GM19023 (cell line): ENCODE results near the gene SH3BP4.
"Not testable (repeated sequence)": the region's sequence is repeated elsewhere in the genome, so short reads cannot be mapped to it uniquely, and the experiment has no call there.

Source experiments
- ATAC-seq: cut with Tn5 transposase; IDR thresholded peaks from one replicate; pipeline ENCODE4 v1.9.1; 2021; ENCODE audit warnings: mild to moderate bottlenecking, moderate library complexity; ENCODE audit not compliant: unreplicated experiment

SH3BP4 gene

DNA sequence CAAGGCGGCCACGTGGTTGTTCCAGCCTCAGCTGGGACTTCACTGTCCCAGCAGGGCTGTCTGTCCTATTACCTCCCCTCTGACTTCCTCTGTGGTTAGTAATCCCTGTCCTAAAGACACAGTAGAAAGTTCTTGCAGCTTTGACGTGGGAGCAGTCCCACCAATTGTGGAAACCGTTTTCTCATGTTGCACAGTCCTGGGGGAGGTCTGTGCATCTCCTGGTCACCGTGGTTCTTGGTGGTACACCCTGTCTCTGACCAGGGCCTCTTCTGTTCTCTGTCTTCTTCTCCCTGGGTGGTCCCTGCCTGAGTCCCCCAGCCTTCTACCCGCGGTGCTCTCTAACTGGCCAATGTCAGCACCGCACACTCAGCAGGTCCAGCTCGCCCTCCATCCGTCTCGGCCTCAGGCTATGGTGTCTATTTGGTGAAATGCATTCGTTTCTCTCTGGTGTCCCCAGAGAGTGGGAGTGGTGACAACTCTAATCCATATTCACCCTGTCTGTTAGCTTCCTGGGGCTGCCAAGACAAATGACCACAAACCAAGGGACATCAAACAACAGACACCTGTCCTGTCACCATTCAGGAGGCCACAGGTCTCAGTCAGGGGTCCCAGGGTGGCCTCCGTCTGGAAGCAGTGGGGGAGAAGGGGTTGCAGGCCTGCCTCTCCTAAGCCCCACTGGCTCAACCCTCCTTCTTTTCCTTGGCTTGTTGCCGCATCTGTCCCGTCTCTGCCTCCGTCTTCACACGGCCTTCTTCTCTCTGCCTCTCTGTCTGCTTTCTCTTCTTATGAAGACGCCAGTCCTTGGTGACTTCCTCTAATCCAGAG lies 99.8 kb downstream of the SH3BP4 start:
- no peak for ATAC-seq

DNA sequence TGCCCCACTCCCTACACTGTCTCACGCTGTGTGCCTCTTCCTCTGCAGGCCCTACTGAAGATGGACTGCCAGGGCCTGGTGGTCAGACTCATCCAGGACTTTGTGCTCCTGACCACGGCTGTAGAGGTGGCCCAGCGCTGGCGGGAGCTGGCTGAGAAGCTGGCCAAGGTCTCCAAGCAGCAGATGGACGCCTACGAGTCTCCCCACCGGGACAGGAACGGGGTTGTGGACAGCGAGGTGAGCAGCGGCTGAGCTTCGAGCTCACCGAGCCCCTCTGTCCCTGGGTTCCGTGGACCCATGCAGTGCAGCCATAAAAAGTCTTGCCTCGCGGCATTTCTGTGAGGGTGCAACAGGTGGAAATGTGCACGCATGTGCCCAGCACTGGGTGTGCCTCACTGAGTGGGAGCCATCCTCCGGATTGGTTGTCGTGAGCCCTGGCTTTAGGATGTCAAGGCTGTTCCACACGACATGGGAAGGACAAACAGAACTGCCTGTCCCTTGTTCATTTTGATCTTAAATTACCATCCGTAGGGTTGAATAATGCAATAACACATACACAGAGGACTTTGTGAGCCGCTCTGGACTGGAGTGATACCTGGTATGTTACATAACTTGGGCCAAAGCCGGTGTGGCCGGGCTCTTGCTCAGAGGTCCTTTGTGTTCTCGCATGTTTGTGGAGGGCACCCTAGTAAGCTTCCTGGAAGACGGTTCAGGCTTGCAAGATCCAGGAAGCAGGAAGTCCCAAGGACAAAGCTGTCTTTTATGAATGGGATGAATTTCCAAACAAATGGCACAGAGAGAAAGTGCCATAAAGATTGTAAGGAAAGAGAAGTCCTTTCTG lies 100.9 kb downstream of the SH3BP4 start:
- no peak for ATAC-seq

DNA sequence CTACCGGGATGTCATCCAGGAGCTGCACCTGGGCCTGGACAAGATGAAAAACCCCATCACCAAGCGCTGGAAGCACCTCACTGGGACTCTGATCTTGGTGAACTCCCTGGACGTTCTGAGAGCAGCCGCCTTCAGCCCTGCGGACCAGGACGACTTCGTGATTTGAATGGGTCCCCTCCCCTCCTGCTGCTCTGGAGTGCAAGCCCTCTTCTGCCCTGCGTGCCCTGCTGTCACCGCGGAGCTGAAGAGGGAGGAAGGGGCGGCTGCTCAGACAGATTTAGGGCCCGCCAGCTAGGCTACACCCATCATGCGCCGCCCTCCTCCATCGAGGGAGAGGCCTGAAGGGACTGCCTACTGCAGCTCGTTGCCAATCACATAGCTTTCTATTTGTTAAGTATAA lies 101.8 kb downstream of the SH3BP4 start:
- no peak for ATAC-seq

DNA sequence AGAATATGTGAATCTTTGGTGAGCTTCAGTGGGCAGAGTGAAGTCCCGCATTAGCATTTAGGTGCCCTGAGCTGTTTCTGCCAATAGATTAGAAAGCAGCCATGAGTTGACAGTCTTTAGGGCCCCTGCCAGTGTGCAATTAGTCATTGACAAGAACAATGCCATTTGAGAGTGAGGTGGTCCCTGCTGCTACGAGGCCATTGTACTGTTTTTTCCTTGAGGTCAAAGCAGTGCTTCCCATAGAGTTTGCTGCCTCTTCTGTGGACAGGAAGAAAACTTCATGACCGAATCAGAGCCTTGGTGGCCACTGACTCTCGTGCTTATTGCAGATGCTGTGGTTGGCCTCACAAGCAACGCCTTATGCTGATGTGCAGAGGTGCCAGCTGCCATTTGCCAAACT lies 102.7 kb downstream of the SH3BP4 start:
- no peak for ATAC-seq

DNA sequence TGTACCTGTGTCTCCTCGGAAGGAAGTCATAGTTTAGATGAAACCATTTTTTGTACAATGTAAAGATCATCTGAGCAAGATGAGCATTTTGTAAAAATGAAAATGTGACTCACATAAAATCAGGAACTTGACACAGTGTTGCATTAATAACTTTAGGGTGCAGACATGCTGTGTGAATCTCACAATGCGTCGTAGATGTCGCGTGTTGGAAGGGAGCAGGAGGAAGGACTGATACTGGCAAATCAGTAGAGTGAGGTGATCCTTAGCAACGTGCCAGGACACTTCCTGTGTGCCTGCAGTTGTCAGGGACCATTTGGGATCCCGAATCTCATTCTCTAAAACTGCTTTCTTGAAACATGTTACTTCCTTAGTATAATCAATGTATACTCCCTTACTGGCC lies 103.1 kb downstream of the SH3BP4 start:
- ATAC-seq: no peak

DNA sequence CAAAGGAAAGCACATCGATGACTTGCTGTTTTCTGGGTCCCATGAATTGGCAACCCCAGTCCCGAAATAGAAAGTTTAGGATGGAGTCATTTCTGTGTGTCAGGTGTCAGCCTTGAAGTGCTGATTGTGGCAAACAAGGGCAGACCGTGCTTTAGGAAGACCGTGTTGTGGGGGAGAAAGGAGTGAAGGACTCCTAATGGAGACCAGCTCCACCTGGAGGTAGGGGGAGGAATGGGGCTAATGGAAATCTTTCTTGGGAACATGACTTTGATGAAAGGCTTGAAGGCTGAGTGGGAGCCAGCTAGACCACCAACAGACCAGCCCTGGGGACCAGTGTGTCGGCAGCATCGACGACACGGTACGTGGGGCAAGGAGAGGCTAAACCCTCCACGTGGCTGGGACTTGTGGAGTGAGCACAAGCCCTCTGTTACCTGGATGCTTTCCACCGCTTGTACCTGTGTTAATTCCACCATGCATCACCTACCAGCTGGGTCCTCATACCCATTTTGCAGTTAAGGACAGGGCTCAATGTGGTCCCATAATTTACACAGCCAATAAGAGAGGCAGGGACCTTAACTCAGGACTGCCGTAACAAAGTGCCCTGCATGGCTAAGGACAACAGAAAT lies 104.2 kb downstream of the SH3BP4 start:
- ATAC-seq: no peak

DNA sequence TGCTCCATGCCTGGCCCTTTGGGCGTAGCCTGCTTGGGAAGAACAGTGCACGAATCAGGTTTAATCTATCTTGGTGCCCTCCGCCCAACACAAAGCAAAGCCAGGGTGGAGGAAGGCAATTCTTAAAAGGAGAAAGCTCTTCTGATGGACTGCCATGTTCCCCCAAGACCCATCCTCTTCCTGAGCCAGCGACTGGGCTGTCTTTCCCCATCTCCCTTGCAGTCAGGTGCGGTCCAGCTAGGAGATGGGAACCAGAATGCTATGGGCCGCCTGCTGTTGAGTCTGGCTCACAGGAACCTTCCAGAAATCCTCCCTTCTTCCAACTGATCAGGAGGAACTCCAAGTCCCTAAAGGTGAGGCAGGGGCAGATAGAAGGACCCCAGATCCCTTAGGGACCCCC lies 105.0 kb downstream of the SH3BP4 start:
- ATAC-seq: no peak

DNA sequence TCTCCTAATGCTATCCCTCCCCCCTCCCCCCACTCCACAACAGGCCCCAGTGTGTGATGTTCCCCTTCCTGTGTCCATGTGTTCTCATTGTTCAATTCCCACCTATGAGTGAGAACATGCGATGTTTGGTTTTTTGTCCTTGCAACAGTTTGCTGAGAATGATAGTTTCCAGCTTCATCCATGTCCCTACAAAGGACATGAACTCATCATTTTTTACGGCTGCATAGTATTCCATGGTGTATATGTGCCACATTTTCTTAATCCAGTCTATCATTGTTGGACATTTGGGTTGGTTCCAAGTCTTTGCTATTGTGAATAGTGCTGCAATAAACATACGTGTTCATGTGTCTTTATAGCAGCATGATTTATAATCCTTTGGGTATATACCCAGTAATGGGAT lies 105.8 kb downstream of the SH3BP4 start:
- ATAC-seq: not testable (repeated sequence)

DNA sequence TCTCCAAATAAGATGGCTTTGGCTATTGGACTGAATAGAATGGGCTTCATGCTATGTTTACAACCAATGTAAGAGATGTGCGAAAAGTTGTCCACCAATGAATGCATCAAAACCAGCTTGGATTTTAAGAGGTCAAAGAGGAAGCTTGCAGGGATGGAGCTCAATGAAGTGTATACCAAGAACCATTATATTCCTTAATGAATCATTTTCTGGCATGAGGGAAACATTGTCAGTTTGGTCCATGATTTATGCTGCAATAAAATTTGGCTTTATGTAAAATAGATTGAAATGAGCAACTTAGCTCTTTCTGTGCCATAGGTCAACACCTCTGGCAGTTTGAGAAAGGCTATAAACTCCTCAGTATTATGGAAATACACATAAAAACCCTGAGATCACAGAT lies 107.3 kb downstream of the SH3BP4 start:
- ATAC-seq: no peak

DNA sequence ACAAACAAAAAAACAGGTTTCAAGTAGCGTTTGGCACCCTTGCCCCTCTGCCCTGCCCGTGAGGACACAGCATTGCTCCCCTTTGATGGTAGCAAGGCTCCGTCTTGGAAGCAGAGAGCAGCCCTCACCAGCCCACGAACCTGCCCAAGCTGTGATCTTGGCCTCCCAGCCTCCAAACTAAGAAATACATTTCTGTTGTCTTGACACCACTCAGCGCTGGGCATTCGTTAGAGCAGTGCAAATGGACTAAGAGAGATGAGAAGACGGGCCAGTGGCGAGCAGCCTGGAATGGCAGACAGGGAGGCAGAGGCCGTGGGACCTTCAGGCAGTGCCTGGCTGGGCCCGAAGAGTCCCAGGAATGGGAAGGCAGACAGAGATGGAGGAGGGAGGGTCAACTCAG lies 109.8 kb downstream of the SH3BP4 start:
- no peak for ATAC-seq

DNA sequence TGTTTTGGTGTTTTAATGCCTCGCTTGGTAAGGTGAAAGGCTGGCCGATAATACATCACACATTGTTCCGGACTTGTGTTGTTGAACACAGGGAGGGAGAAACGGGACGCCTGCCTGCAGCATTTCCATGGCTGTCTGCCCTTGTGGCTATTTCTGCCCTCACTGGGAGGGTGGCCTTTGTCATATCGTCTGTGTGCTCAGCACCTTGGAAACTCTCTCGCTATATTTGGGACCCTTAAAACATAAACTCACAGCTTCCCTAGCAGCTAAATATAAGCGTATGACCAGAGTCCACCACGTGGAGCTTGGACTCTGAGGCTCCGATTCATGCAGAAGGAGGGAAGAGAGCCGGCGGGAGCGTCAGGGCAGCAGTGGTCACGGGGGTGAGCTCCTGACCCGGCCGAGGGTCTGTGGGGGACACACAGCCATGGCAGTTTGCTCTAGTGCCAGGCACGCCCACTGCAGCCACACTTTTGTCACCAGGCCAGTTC lies 111.7 kb downstream of the SH3BP4 start:
- ATAC-seq: no peak

DNA sequence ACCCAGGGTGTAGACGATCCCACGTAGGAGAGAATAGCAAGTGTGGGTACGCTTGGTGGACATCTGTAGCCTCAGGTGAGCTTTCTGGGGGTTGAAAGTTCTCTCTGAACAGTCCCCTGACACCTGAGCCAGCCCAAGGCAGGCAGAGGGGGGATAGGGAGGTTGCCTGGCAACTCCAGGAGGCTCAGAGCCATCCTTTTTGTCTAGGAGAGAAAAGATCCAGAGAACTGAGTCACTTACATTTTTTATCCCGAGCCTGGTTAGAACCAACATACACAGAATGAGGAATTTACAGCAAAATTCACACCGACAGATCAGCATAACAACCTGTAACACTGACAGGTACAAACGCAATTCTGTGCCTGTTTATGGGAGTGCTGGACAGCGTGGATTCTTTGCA lies 113.2 kb downstream of the SH3BP4 start:
- ATAC-seq: no peak

DNA sequence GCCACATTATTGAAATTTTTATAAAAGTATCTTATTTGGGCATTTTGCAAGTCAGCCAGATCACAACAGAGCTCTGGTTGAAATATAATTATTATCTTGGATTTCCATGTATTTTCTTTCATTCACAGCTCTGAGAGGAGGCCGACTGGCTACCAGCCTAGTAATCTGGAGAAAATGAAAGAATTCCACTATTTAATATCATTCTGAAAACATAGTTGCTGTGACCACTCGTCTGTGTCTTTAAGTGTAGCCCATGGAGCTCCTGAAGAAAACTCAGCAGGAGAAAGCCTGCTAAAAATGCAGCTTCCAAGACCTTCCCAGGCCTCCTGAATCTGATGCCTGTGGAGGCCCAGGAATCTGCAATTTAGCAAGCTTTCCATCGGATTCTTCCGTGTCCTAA lies 114.7 kb downstream of the SH3BP4 start:
- no peak for ATAC-seq

DNA sequence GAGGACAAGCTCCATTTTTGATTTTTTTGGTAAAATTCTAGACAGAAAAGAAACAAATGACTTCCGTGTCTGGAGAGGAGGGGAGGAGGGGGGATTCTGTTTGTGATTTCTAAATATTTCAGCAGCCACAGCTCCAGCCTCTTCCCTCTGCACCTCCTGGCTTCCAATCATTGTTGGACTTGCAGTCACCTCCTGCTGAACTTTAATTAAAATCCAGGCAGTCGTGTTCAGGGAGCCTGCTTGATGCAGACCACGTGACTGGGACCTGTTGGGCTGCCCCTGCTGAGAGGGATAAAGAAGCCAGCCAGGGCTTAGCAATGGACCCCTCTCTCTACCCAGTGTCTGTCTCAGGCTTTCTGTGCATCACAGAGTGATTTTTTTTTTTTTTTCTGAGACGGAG lies 115.1 kb downstream of the SH3BP4 start:
- ATAC-seq: no peak

DNA sequence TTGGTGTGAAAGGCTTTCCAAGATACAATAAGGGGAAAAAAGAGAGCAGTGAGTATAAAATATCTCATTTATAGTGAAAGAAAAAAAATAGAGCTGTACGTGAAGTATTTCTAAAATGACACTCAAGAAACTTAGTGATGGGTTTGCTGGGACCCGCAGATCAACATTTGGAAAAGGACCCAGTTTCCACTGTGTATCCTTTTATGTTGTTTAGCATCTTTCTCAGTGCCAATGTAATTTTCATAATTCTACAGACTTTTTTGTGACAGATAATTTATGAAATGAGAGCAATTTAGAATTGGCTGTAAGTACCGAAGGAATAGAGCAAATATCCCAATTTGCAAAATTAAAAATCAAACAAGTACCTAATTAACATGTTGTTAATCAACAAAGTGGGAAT lies 116.9 kb downstream of the SH3BP4 start:
- no peak for ATAC-seq

DNA sequence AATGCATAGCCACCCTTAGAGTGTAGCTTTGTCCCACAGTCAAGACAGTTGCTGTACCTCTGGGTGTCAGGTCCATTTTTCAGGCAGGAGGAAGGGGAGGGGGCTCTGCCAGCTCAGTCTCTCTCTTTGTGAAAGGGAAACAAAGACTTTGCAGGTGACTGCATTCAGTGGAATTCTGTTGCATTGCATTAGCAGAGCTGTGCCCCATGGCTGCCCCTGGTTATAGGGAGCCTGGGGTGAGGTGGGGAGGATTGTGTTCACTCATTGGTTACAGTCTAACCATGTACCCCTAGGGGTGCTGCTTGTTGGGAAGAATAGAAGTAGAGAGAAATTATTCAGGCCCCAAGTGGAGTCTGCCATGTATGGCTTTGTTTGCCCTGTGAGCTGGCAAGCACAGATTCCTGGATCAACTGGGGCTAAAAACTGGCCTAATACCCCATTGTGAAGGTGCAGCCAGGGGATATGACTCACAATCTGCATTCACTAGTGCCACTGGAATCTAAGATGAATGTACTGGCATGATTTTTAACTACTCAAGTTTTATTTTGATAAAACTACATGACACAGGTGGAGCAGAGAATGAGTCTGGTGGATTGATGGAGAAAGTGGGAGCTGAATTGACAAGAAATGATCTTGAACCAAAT lies 118.4 kb downstream of the SH3BP4 start:
- ATAC-seq: no peak

DNA sequence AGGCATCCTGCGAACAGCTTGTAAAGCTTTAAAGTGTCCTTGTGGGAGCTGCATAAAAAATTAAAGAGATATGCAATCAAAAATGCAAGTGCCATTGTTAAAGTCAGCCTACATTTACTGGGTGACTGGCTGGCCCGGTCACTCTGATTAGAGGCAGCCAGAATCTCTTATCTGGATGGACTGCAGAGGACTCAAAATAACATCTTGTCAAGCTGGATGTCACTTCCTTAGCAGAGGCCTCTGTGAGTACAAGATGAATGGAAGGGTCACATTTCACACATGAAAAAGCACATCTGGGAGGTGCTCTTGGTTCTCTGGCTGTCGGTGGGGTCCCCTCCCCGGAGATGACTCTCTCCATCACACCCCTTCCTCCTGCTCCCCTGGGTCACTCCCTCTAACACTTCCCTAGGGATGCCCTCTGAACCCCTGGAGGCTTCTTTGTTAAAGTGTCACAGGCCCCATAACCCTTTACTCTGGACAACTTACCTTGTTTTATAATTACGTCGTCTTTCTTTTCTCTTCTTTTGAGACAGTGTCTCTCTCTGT lies 122.1 kb downstream of the SH3BP4 start:
- ATAC-seq: no peak

DNA sequence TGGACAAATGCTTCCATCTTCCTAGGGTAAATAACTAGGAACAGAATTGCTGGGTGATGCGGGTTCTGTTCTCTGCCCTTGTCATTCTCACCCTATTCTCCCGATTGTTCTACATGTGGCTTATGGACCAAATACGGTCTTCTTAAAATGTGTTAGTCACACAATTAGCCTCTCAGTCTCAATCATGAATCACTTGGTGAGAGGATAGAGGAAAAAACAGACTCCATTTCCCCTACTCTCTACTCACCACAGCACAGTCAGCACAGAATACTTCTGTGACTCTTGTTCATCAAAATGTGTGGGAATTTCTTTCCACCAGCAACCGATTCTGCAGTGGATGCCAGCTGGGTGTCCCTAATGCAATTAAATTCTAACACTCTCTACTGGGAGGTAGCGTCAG lies 125.2 kb downstream of the SH3BP4 start:
- no peak for ATAC-seq

DNA sequence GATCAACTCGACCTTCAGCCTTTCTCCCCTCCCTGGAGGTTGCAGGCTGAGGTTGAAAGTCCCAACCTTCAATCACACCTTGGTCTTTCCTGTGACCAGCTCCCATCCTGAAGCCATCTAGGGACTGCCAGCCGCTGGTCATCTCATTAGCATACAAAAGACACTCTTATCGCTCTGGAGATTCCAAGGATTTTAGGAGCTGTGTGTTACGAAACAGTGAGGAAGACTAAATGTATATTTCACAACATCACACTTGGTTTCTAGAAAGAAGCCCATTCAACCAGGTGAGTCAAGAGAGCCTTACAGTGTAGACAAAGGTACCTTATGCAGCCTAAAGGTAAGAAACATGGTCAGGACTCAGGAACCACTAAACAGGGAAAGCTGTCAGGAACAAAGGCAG lies 126.4 kb downstream of the SH3BP4 start:
- no peak for ATAC-seq

DNA sequence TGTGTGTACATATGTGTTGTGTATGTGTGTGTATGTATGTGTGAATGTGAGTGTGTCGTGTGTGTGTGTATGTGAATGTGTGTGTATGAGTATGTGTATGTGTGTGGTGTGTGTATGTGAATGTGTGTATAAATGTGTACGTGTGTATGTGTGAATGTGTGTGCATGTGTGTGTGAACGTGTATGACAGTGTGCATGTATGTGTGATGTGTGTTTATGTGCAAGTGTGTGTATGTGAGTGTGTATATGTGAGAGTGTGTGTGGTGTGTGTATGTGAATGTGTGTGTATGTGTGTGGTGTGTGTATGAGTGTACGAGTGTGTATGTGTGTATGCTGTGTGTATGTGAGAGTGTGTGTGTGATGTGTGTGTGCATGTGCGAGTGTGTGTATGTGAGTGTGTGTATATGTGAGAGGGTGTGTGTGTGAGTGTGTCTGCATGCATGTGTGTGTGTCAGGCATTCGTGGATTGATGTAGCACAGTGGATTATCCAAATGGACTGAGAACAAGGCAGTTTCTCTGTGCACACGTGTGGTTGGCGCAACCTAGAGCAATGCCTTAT lies 127.2 kb downstream of the SH3BP4 start:
- ATAC-seq: no peak

DNA sequence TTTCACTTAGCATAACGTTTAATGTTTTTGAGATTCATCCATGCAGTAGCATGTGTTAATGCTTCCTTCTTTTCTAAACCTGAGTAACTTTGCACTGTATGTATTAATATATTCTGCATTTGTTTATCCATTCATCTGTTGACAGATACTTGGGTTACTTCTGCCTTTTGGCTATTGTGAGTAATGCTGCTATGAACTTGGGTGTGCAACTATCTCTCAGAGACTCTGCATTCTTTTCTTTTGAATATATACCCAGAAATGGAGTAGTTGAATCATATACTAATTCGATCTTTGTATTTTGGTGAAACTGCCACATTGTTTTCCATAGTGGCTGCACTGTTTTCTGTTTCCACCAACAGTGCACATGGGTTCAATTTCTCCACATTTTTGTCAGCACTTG lies 128.3 kb downstream of the SH3BP4 start:
- ATAC-seq: no peak
